GM18505 (cell line): ENCODE measurements around the gene KIFC3.

Source experiments
- ATAC-seq: cut with Tn5 transposase; IDR thresholded peaks from one replicate; pipeline ENCODE4 v1.9.1; 2021; ENCODE audit not compliant: unreplicated experiment
- POLR2A ChIP-seq: IDR thresholded peaks from 4 replicates; pipeline ENCODE4 v1.6.1; 2011; ENCODE audit warnings: borderline replicate concordance; ENCODE audit not compliant: insufficient read depth, insufficient read length; ENCODE audit errors: extremely low read depth

The KIFC3 gene

GRCh38 chr16:57830890-57831484 is 28.7 kb upstream of the KIFC3 start:
- ATAC-seq: no peak
- no peak for TF ChIP-seq POLR2A

GRCh38 chr16:57829969-57830360 is 27.7 kb upstream of the KIFC3 start:
- TF ChIP-seq POLR2A: no peak
- ATAC-seq: no peak

- ATAC-seq: no peak
- no peak for TF ChIP-seq POLR2A
Measured at GRCh38 chr16:57828272-57829161, 26.2 kb upstream of the KIFC3 start.

GRCh38 chr16:57826706-57827625 is 24.7 kb upstream of the KIFC3 start:
- TF ChIP-seq POLR2A: no peak
- no peak for ATAC-seq

DNA sequence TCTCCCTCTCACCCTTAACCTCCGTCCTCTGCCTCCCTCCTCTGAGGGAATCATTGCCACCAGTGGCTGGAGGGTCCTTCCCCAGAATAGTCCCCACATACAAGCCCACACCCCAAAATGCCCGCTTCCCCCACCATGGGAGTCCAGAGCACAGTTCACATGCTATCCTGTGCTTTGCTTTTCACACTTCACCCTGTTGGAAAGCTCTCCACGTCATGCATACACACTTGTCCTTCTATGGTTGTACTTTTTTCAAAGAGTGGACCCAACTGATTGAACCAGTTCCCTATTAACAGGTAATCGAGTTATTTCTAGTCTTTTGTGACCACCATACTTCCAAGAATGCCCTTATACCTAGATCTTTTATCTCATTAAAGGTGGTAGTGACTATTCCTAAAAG is 23.8 kb upstream of the KIFC3 start:
- TF ChIP-seq POLR2A: no peak
- ATAC-seq: no peak

DNA sequence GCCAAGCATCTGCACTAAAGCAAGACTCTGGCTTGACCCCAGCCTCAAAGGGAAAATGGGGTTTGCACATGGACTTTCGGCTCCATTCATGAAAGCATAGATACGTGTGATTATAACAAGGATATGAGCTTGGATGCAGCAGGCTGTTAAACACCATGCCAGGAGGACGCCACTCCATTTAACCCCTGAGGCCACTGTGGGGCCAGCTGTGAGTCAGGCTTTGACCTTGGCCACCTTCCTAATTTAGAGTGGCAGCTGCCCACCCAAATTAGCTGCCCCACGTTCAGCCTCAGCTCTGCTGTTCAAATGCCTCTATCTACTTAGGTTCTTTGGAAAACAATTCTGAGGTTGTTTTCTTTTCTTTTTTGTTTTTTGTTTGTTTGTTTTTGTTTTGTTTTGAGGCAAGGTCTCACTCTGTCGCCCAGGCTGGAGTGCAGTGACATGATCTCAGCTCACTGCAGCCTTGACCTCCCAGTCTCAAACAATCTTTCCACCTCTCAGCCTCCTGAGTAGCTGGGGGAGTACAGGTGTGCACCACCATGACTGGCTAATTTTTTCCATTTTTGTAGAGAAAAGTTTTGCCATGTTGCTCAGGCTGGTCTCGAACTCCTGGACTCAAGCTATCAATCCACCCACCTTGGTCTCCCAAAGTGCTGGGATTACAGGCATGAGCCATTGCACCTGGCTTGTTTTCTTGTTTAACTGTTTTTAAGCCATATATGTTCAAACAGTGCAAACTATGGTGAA is 23.2 kb upstream of the KIFC3 start:
- no peak for TF ChIP-seq POLR2A

DNA sequence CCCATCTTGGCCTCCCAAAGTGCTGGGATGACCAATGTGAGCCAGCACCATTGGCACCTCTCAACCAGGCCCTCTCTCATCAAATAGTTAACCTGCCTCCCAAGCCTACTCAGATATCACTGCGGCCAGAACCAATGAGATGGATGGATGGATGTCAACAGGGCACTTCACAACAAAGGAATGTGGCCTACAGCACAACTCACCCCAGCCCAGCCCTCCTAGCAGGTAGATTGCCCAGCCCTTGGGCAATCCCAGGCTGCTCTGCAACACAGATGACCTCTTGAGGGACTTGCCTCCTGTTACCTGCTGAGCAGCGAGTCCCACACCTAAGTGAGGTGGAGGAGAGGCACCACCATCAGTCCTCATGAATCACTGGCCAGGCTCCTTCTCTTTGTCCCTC is 22.6 kb upstream of the KIFC3 start:
- no peak for ATAC-seq
- no peak for TF ChIP-seq POLR2A

More for the DNA sequence above, 23.2 kb upstream of the KIFC3 start:
- ATAC-seq: no peak

DNA sequence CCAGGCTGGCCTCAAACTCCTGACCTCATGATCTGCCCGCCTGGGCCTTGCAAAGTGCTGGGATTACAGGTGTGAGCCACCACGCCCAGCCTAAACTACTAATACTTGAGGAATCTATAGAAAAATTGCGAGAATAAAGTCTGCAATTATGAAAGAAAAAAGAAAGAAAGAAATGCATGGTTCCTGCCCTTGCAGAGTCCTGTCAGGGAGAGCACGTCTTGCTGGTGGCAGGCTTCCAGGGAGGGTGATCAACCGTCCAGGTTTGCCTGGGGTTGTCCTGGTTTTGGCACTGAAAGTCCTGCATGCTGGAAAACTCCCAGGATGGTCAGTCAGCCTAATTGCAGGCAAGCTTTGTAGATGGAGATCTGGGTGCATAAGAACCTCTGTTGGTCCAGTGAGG is 21.5 kb upstream of the KIFC3 start:
- no peak for TF ChIP-seq POLR2A
- ATAC-seq: no peak

GRCh38 chr16:57822856-57823255 is 20.6 kb upstream of the KIFC3 start:
- no peak for TF ChIP-seq POLR2A
- no peak for ATAC-seq

GRCh38 chr16:57822018-57822553 is 19.8 kb upstream of the KIFC3 start:
- ATAC-seq: no peak
- TF ChIP-seq POLR2A: no peak

- TF ChIP-seq POLR2A: no peak
- ATAC-seq: no peak
Measured at GRCh38 chr16:57821149-57821971, 19.1 kb upstream of the KIFC3 start.
